GM18873 (cell line): Measurements from ENCODE around the gene TXLNB.

Source experiments
- ATAC-seq: cut with Tn5 transposase; IDR thresholded peaks from one replicate; pipeline ENCODE4 v1.9.1; 2021; ENCODE audit warnings: mild to moderate bottlenecking, moderate library complexity, moderate number of reproducible peaks; ENCODE audit not compliant: unreplicated experiment, low FRiP score

TXLNB gene

DNA sequence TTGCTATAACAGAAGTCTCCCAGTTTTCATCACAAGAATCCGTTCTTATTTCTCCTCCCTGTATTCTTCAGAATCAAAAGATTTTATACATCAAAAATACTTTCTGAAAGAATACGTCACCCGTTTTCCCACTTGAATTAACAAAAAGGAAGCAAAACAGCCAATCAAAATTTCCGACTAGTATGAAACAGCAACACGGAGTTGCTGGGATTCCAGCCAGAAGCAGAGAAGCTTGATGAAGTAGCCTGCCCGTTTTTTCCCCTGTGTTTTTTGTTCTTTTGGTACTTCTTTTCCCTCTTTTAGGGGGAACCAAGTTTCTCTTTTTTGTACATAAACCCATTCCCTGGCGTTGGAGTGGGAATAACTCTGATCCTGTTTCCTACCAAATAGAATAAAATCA, 14.6 kb downstream of the TXLNB start:
- no peak for ATAC-seq

DNA sequence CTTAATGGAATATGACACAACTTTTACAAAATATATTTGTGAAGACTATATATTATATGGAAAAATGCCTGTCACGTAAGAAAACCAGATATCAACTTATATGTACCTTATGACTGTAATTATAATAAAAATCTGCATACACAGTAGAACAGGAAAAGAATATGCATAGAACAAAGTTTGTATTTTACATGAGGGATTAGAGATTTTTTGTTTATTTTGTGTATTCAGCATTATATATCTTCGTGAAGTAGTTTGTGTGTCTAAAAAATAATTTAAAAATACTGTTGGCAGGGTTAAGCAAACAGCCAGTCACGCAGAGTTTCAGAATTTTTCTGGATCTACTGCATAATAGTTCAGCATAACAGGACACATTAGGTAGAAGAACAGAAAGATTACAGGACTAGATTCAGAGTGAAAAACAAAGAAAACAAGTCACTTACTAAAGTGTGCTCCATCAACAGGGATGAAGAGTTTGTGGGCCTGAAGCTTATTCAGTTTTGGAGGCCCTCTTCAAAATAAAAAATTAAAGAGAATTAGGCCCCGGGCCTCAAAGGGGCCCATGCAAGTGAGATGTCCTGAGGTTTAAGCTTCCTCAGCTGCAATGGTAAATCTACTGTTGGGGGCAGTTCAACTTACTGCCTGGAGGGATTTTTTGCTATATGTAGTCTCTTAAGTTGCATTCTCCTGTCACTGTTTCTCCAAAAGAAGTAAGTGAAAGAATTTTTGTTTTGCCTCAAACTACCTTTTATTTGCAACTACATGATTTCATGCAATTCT, 16.3 kb downstream of the TXLNB start:
- no peak for ATAC-seq

DNA sequence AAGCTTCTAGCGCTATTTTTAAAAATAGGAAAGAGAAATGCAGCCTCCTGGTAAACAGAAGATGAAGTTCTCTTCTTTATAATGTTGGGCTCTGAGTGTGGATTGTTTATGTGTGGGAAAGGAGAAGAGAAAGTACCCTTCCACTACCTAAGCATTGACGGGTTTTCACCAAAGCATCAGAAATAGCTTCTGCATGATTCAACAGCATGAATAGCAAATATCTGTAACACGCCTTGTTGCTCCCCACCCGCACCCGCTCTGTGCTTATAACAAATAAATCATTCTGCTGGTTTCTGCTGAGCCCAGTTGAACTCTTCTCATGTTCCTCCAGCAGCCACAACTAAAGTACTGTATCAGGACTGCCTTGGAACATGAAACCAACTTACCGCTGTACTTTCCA, 20.7 kb downstream of the TXLNB start:
- ATAC-seq, result peak; percentile 74

DNA sequence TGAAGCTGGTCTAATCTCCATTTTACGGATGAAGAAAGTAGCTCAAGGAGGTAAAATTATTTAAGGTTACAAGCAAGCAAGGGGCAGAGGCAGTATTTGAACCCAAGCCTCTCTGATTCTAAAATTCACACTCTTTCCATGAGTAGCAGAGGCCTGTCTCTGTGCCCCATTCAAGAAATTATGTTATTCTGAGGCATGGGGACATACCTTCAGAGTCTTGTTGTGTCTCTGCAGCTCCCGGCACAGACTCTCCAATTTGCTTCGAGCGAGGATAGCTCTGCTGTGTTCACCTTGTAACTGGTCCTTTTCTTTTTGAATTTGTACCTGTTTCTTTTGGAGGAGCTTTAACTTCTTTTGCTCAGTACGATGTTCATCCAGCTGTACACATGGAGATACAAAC, 21.5 kb downstream of the TXLNB start:
- no peak for ATAC-seq

DNA sequence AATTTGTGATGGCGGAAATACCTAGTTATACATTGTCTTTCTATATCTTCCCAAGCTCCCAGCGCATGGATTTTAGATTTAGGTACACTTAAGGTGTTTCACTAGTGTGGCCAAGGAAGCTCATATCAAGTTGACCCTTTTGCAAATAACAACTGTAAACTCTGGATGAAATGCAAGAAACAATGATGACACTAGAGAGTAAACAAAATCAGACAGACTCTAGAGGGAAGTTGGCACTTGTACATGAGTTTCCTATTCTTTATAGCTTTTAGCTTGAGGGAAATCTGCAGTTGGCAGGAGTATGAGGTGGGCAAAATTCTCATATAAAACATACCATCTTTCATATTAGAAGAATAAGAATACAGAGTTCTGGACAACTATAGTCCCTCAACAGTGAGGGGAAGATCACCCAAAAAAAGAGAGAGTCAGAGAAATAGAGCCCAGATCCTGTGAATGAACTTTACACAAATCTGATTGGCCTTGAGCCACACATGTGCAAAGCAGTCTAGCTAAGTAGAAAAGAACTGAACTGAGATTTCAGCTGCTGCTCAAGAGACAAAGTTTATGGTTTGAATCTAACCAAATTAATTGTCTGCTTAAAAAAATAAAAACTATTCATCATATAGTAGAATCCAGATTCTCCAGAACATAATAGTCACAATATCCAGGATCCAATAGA, 26.1 kb downstream of the TXLNB start:
- ATAC-seq, result no peak

DNA sequence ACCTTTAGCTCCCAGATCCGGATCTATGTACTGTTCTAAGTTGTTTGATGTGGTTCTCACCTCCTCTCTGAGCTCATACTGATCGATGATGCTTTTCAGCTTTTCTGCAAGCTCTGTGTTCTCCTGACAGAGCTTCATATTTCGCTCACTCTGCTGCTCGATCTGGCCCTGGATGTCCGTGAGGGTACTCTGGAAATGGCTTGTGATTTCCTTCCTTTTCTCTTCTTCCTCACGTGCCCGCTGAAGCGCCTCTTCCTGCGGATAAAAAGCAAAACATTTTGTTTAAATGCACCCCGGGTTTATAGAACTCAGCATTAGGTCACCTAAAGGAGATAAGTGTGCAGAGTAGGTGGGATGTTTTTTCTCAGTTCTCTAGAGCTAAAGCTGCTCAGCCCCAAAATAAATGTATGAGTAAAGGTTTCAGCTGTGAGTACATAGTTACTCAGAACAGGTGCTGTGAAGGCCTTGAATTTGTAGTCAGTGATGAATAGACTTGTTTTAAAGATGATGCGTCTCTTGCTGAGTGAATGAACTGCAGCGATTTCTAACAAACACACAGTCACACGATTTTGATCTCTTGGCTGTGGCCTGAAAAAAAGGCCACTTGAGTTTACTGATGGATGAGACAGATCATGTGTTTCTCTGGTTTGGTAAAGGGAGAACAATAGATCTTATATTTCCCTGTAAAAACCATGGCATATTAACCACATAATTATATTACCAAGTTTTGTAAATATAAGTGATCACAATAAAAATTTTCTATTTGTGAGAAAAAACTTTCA, 29.1 kb downstream of the TXLNB start:
- ATAC-seq, result peak; percentile 90

DNA sequence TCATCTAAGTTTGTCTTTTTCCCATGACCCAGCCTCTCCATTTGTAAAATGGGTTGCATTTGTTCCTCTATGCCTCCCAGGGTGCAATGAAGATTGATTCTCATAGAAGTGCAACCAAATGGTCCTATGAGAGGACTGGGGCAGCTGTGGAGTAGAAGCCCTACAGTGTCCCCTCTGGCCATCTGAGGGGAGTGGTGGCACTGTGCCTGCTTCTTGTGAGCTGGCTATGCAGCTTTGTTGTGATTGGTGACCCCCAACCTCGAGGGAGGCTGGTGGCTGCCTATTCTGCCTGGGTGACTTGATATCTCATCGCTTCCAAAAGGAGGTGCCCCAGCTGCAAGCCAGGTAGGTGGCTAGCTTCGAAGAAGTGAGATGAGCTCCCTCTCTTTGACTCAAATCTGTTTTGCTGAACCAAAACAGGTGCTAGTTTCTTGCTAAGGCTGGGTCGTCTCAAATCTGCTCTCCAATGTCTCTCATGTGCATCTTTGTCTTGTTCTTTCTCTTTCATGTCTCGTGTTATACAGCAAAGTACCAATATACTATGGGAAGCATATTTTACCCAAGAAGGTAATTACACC, 33.9 kb downstream of the TXLNB start:
- ATAC-seq, result no peak

DNA sequence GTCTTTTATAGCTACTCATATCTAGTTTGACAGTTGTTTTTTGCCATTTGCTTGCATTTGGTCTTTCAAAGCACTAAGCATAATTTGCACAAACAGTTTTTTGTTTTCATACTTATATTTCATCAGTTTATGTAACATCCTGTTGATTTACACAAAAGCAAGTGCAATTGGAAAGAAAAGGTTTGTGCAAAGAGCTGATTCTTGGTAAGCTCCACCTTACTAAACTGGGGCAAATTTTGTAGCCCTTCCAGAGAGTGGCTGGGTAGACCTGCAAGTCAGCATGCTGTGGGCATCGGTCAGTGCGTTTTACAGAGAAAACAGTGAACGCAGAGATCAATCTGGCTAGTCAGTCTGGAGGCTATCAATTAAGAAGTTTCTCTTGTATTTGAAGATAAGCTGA, 34.5 kb downstream of the TXLNB start:
- no peak for ATAC-seq

DNA sequence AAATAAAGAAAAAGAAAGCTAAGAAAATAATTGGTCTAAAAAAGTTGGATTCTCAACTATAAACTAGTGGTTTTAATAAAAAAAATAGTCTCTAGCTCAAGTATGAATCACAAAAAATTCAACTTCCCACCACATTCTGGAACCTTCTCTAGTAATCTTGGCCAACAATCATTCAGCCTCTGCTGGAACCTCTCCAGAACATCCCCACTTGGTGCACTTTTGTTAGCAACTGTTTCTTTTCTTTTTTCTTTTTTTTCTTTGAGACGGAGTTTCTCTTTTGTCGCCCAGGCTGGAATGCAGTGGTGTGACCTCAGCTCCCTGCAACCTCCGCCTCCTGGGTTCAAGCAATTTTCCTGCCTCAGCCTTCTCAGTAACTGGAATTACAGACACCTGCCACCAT, 35.7 kb downstream of the TXLNB start:
- no peak for ATAC-seq

DNA sequence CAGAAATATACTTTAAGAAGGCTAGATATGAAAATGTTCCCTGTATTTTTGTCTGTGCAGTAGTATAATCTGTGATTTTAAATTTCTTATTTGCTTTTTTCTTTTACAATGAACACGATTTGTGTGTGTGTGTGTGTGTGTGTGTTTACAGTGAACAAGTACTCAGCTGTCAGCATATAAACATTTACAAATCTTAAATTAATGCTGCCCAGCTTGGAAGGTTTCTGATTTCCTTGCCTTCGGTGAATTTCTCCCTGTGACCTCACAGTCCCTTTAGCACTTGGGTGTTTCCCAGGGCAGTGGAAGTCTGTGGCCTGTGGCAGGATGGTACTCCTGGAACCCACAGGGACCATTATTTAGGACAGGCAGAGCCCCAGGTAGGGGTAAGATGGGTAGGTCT, 37.6 kb downstream of the TXLNB start:
- ATAC-seq, result no peak

DNA sequence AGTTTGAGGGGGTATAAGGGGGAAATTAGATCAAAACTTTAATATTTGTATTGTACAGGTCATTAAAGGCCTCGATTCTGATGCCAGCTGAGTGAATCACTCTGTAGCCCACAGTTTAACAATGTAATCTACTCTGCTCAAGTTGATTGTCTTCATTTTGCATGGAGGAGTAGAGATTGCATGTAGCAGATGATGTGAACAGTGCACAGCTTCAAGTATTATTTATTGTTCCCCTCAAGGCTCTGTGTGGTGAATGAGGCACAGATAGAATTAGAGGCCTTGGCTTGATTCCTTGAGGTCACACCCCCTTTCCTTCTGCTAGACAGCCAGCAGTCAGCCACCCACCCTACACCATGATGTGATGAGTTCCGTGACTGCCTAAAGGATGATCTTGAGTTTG, 38.1 kb downstream of the TXLNB start:
- no peak for ATAC-seq

DNA sequence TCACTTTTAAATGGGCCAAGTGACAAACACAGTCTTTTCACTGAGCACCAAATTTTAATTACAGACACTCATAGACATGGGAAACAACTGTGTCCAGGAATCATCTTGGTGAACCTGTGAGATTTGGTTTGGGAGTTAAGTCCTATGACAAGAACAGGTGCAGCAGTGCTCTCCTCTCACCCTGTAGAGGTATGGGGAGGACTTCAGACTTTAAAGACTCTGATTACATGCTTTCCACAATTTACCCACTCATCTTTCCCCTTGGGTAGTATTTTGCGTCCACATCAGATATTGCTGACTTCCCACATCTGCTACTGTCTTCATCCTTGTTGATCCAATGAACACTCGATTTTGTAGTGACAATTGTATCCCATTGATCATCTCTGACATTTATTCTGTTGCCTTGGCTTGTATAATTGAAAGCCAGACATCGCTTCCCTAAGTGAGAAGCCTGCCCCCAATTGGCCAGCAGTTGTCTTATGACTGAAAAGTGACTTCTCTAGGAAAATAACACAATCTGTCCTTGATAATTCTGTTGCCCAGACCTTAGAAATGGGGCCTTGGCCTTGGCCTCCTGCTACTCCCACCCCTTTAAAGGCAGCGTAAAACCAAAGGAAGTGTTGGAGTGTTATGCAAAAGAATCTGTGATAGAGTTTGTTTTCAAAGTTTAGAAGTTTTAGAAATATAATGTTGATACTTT, 40.0 kb downstream of the TXLNB start:
- no peak for ATAC-seq

DNA sequence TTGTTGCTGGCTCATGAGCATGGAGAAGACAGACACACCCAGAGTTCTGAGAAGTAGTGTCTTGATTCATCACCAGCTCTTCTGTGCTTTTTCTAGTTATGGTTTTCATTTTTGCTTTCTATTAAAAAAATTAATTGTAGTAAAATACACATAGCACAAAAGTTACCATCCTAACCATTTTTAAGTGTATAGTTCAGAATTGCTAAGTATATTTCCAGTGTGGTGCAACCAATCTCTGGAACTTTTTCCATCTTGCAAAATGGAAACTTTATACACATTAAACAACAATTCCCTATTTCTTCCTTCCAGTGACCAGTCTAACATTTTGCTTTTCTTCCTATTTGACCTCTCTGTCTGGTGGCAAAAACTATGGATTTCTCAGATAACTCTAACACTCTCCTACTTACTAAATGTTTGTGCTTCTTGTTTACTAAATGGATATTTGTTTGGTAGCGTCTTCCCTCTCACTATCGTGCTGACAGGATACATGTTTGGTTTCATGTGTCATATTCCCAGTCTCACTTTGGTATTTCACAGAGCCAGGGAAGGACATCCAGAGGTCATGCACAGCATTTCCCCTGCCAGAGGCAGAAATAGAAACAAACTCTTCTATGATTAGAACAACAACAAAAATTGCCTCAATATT, 40.6 kb downstream of the TXLNB start:
- peak; percentile 24 for ATAC-seq

DNA sequence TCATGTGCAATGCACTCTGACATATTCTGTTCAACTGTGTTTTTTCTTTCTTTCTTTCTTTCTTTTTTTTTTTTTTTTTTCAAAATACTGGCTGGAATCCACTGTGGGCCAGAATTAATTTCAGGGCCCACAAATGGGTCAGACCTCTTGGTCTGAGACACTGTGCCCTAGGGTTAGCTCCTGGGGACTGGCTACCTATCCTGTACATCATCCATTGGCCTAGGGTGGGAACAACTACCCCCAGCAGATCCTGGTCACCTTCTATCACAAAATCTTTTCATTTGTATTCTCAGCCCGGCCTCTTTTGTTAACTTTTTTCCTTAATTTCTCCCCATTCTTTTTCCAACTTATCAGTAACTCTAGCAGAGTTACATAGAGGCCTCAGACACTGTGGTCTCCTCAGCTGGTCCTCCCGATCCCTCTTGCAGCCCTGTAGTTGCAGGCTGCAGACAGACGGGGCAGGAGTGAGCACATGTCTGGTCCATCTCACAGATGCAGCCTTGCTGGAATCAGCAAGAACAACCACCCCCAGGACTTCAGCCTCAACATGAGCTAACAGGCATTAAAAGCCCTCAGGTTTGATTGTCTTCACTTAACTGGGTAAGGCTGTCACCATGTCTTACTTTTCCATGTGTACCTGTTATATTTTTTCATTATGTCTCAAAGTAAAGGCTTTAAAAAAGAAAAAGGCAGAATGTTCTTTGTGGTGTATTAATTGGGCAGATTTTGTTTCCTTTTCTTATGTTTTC, 41.3 kb downstream of the TXLNB start:
- peak; percentile 94 for ATAC-seq

DNA sequence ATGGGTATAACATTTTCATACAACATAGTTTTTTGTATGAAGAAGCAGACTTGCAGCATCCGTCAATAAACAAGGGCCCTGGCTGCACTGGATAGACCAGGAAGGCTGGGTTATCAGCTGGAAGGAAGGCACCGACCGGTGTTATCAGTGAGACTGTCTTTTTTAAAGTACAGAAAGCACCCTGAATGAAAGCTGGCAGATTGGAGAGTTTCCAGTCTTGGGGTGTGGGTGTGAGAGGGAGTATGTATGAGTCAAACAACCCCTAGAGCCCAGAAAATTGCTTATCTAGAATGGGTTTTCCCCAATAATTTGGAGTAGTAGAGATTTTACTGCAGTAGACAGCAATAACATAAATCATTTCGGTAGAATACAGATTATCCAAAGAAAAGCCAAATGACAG, 42.4 kb downstream of the TXLNB start:
- ATAC-seq, result no peak

DNA sequence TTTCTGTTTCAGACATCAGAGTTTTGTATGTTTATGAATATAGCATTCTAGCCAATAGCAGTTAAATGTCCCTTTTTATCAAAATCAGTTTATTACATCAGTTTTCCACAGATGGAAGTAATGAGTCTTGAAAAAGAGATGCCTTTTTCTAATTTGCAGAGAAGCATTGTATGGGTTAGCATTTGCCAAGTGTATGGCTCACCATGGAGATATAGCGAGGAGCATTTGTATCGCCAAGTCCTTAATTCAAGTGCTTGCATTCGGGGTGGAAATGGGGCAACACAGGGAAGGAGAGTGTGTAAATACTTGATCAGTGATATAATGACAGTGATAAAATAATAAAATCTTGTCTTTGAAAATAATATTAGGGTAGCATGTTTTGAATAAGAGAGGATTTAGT, 42.9 kb downstream of the TXLNB start:
- ATAC-seq, result no peak

DNA sequence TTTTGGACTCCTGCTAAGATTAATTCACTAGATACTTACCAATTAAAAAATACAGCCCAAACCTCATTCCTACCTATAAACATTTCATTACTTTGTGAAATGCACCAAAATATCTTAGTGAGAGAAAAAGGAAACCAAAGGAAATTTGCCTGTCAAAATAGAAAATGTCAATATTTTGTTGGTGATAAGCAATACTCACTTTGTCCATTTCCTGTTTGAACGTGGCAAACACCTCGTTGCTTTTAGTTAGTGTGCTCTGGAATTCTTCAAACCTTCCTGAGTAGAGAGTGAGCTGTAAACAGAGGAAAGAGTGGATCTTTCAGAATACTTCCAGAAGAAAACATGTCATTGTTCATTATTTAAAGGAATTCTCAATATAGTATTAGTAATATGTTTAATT, 44.2 kb downstream of the TXLNB start:
- ATAC-seq, result no peak

DNA sequence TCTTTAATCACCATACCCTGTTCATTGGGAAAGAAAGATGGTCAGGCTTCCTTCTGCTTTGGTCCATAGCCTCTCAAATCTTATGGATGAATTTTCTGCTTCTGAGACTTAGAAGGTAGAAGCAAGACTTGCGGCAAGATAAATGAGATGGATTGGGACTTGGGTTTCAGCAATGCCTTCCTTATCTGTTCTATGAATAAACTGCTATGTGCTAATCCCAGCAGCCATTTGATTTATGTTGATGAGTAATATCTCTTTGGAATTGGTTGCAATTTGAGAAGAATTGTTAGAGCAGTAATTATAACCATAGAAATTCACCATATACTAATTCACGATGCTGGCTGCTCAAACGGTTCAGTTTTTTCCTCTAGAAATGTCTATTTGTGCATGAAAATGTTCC, 48.3 kb downstream of the TXLNB start:
- ATAC-seq, result no peak

DNA sequence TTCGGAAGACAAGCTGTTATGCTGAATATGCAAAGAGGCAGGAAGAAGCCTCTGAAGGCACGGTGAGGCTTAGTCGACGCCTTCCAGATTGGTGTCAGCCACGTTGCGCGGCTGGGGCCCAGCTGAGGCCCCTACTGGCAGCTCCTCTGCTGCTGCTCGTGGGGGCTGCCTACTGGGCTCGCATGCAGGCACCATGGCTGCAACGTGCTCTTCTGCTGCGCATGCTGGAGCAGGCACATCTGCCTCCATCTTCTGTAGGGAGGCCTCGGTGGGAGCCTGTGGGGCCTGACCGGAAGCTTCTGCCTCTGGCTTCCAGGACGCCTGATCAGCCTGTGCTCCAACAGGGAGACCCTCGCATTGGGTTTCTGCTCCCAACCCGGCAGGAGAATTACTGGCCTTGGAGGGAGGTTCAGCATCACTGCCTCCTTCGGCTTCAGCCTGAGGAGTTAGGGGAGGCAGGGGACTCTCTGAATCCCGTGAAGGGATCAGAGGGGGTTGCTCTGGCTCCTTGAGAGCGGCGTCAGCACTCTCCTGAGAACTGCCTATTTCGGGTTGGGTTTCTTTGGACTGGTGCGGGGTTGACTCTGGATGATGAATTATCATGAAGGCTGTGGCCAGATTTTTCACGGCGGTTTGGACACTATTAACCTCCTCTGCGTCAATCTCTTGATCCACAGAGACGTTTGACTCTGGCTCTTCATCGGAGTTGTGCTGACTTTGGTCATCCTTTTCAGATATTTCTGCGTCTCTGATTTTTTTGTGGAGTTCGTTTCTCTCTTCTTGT, 49.1 kb downstream of the TXLNB start:
- ATAC-seq, result no peak
